ENCODE data around the gene MUC22.
"Not testable (repeated sequence)": the region's sequence is repeated elsewhere in the genome, so short reads cannot be mapped to it uniquely, and the experiment has no call there.

MUC22 gene

GRCh38 chr6:30966154-30966553 lies 44.1 kb upstream of the MUC22 start:
- Histone ChIP-seq H3K79me2 (ENCODE audit: insufficient read depth, low read length) (no peaks in the 10 kb centered on the region), H3K9ac (ENCODE audit: low read depth, low read length, poor library complexity, severe bottlenecking) (no peak overlapping the region), H3K9me2 (replicated peaks; ENCODE audit: low read depth, low read length) (no peaks in the 10 kb centered on the region), H3K9me3 (ENCODE audit: insufficient read depth, low read depth, low read length) (no peaks in the 10 kb centered on the region), H3K4me1 (ENCODE audit: insufficient read depth, low read length, poor library complexity, severe bottlenecking) (peaks cover 7% of the 10 kb centered on the region), H3F3A (ENCODE audit: low read depth) (no peaks in the 10 kb centered on the region), H3K4me2 (ENCODE audit: low read depth, low read length, poor library complexity, severe bottlenecking) (no peak overlapping the region), H3K36me3 (ENCODE audit: insufficient read depth, low read length) (no peaks in the 10 kb centered on the region), H3K4me3 (ENCODE audit: low read length, poor library complexity, severe bottlenecking) (no peak overlapping the region), H3K27me3 (ENCODE audit: insufficient read depth, low read length, poor library complexity, severe bottlenecking) (peaks cover 5% of the 10 kb centered on the region), H4K20me1 (ENCODE audit: insufficient read depth, low read length, poor library complexity, severe bottlenecking) (no peaks in the 10 kb centered on the region), H2AFZ (ENCODE audit: low read length) (no peak overlapping the region)
- TF ChIP-seq CTCF (conservative IDR thresholded peaks at IDR 0.05; ENCODE audit: low read length) (peak; percentile 32; the same call in 1 of the 2 replicates), EZH2phosphoT487 (IDR thresholded peaks at IDR 0.05; ENCODE audit: borderline replicate concordance) (no peak)

GRCh38 chr6:30969171-30969570 lies 41.1 kb upstream of the MUC22 start:
- H3F3A ChIP-seq (ENCODE audit: low read depth); H4K20me1 ChIP-seq (ENCODE audit: insufficient read depth, low read length, poor library complexity, severe bottlenecking); H3K27me3 ChIP-seq (ENCODE audit: insufficient read depth, low read length, poor library complexity, severe bottlenecking); H3K4me1 ChIP-seq (ENCODE audit: insufficient read depth, low read length, poor library complexity, severe bottlenecking); H3K9me3 ChIP-seq (ENCODE audit: insufficient read depth, low read depth, low read length); H3K4me3 ChIP-seq (ENCODE audit: low read length, poor library complexity, severe bottlenecking); H3K4me2 ChIP-seq (ENCODE audit: low read depth, low read length, poor library complexity, severe bottlenecking); H3K9me2 ChIP-seq (replicated peaks; ENCODE audit: low read depth, low read length); H3K79me2 ChIP-seq (ENCODE audit: insufficient read depth, low read length); H2AFZ ChIP-seq (ENCODE audit: low read length); H3K36me3 ChIP-seq (ENCODE audit: insufficient read depth, low read length); H3K9ac ChIP-seq (ENCODE audit: low read depth, low read length, poor library complexity, severe bottlenecking): not testable (repeated sequence)

GRCh38 chr6:30970946-30971345 lies 39.3 kb upstream of the MUC22 start:
- no peaks in the 10 kb centered on the region for H3K36me3 ChIP-seq (ENCODE audit: insufficient read depth, low read length)
- no peaks in the 10 kb centered on the region for H3K27me3 ChIP-seq (ENCODE audit: insufficient read depth, low read length, poor library complexity, severe bottlenecking)
- H3K9me2 ChIP-seq (replicated peaks; ENCODE audit: low read depth, low read length) = no peaks in the 10 kb centered on the region
- H3K4me3 ChIP-seq (ENCODE audit: low read length, poor library complexity, severe bottlenecking) = no peak overlapping the region
- no peaks in the 10 kb centered on the region for H3K4me1 ChIP-seq (ENCODE audit: insufficient read depth, low read length, poor library complexity, severe bottlenecking)
- H3K79me2 ChIP-seq (ENCODE audit: insufficient read depth, low read length) = no peaks in the 10 kb centered on the region
- no peaks in the 10 kb centered on the region for H4K20me1 ChIP-seq (ENCODE audit: insufficient read depth, low read length, poor library complexity, severe bottlenecking)
- H3K9me3 ChIP-seq (ENCODE audit: insufficient read depth, low read depth, low read length) = no peaks in the 10 kb centered on the region
- H3K4me2 ChIP-seq (ENCODE audit: low read depth, low read length, poor library complexity, severe bottlenecking) = no peak overlapping the region
- H3K9ac ChIP-seq (ENCODE audit: low read depth, low read length, poor library complexity, severe bottlenecking) = no peak overlapping the region
- H2AFZ ChIP-seq (ENCODE audit: low read length) = no peak overlapping the region
- H3F3A ChIP-seq (ENCODE audit: low read depth) = no peaks in the 10 kb centered on the region
- TF ChIP-seq EZH2phosphoT487 (IDR thresholded peaks at IDR 0.05; ENCODE audit: borderline replicate concordance) = no peak
- no peak for TF ChIP-seq CTCF (conservative IDR thresholded peaks at IDR 0.05; ENCODE audit: low read length)

GRCh38 chr6:30972816-30973215 lies 37.5 kb upstream of the MUC22 start:
- H3K36me3 ChIP-seq (ENCODE audit: insufficient read depth, low read length) = no peaks in the 10 kb centered on the region
- no peaks in the 10 kb centered on the region for H3K9me3 ChIP-seq (ENCODE audit: insufficient read depth, low read depth, low read length)
- no peaks in the 10 kb centered on the region for H3K4me1 ChIP-seq (ENCODE audit: insufficient read depth, low read length, poor library complexity, severe bottlenecking)
- no peaks in the 10 kb centered on the region for H3K9me2 ChIP-seq (replicated peaks; ENCODE audit: low read depth, low read length)
- no peaks in the 10 kb centered on the region for H3K27me3 ChIP-seq (ENCODE audit: insufficient read depth, low read length, poor library complexity, severe bottlenecking)
- H3K4me2 ChIP-seq (ENCODE audit: low read depth, low read length, poor library complexity, severe bottlenecking) = no peak overlapping the region
- no peak overlapping the region for H3K4me3 ChIP-seq (ENCODE audit: low read length, poor library complexity, severe bottlenecking)
- H3K9ac ChIP-seq (ENCODE audit: low read depth, low read length, poor library complexity, severe bottlenecking) = no peak overlapping the region
- no peak overlapping the region for H2AFZ ChIP-seq (ENCODE audit: low read length)
- no peak for TF ChIP-seq CTCF (conservative IDR thresholded peaks at IDR 0.05; ENCODE audit: low read length)
- TF ChIP-seq EZH2phosphoT487 (IDR thresholded peaks at IDR 0.05; ENCODE audit: borderline replicate concordance) = no peak
- no peaks in the 10 kb centered on the region for H3K79me2 ChIP-seq (ENCODE audit: insufficient read depth, low read length)
- H4K20me1 ChIP-seq (ENCODE audit: insufficient read depth, low read length, poor library complexity, severe bottlenecking) = no peaks in the 10 kb centered on the region
- H3F3A ChIP-seq (ENCODE audit: low read depth) = no peaks in the 10 kb centered on the region
